Uterus (tissue), 4 donors: ENCODE data around the gene LDLRAD4. TPM values are rescaled to one million over a fixed set of nuclear protein-coding genes. Genes with fewer than 3 reads are reported as not detected.

Experiments
- DNase-seq, 2 donors: peaks; one replicate each; pipeline ENCODE4 v3.0.0-alpha.2; 2019 to 2020
- H3K27ac ChIP-seq, 2 donors: fragments of 200-600 bp; sonication (generic); 1 replicate in 1 of 2; 2 replicates in 1 of 2; pipeline ENCODE4 v1.5.1; 2016 to 2018
- H3K27me3 ChIP-seq, 2 donors: fragments of 200-600 bp; sonication (generic); one replicate each; pipeline ENCODE4 v1.5.1; 2018 to 2019; ENCODE audit warnings: control low read depth in 1 of 2
- H3K36me3 ChIP-seq, 2 donors: fragments of 200-600 bp; sonication (generic); one replicate each; pipeline ENCODE4 v1.5.1; 2019; ENCODE audit warnings: control low read depth in 1 of 2
- H3K4me1 ChIP-seq, 2 donors: fragments of 200-600 bp; sonication (generic); one replicate each; pipeline ENCODE4 v1.5.1; 2018 to 2019; ENCODE audit warnings: control low read depth in 1 of 2
- H3K4me3 ChIP-seq, 2 donors: fragments of 200-600 bp; sonication (generic); 1 replicate in 1 of 2; 2 replicates in 1 of 2; pipeline ENCODE4 v1.5.1; 2018 to 2019; ENCODE audit warnings: mild to moderate bottlenecking in 1 of 2
- H3K9me3 ChIP-seq, 2 donors: fragments of 200-600 bp; sonication (generic); one replicate each; pipeline ENCODE4 v1.5.1; 2019; ENCODE audit warnings: control low read depth in 1 of 2
- CTCF ChIP-seq, 4 experiments: fragments of 200-600 bp in 2 of 4; fragments of 450-650 bp in 2 of 4; sonication (generic) in 2 of 4; IDR thresholded peaks; one replicate each; pipeline ENCODE4 v1.5.1; 2016 to 2019; ENCODE audit warnings: antibody characterized with exemption in 4 of 4, mild to moderate bottlenecking in 2 of 4, moderate library complexity in 1 of 4
- POLR2A ChIP-seq, 2 donors: fragments of 450-650 bp; IDR thresholded peaks; one replicate each; pipeline ENCODE4 v1.6.1; 2016; ENCODE audit warnings: antibody characterized with exemption in 2 of 2, mild to moderate bottlenecking in 1 of 2, moderate library complexity in 1 of 2
- intact Hi-C: fragments of 100-400 bp; cut with DNase I; formaldehyde crosslinking; loops from one replicate; pipeline ENCODE4 v1.15.1; 2023; ENCODE audit warnings: low total_unique reads
- total RNA-seq, 4 donors: library from RNA; depleted of rRNA in 3 of 4; stranded (reverse); fragments of >200 nt in 3 of 4; gene quantifications; one replicate each; pipeline versions ENCODE4 v1.1.0 to v1.2.4, GENCODE V29; 2014 to 2023
- donor health status: DM: yes; HTN: yes; CAD: no.

LDLRAD4 gene
- total RNA-seq, 4 donors from 2014 or later: 23.8 to 82.2 (median 39.3) TPM

- H3K27me3 ChIP-seq: no peaks in the 10 kb centered on the region
- H3K9me3 ChIP-seq: no peaks in the 10 kb centered on the region
- no peaks in the 10 kb centered on the region for H3K4me1 ChIP-seq
- no peak overlapping the region for H3K27ac ChIP-seq
- no peak for TF ChIP-seq POLR2A (IDR thresholded peaks at IDR 0.05)
- TF ChIP-seq CTCF (IDR thresholded peaks at IDR 0.05): no peak
- no peak overlapping the region for H3K4me3 ChIP-seq
- H3K36me3 ChIP-seq: no peaks in the 10 kb centered on the region
- no peak for DNase-seq
- intact Hi-C loops: no loop called here
Measured at GRCh38 chr18:13369756-13370510, 151.4 kb downstream of the LDLRAD4 start.

GRCh38 chr18:13370995-13371625 lies 152.6 kb downstream of the LDLRAD4 start:
- intact Hi-C loops: no loop called here
- no peak for DNase-seq
- H3K27ac ChIP-seq: no peak overlapping the region
- TF ChIP-seq CTCF (IDR thresholded peaks at IDR 0.05) (no peak), POLR2A (IDR thresholded peaks at IDR 0.05) (no peak)
- H3K4me3 ChIP-seq: no peak overlapping the region
- H3K4me1 ChIP-seq: no peaks in the 10 kb centered on the region
- H3K36me3 ChIP-seq: no peaks in the 10 kb centered on the region
- H3K27me3 ChIP-seq: no peaks in the 10 kb centered on the region
- H3K9me3 ChIP-seq: no peaks in the 10 kb centered on the region

- no peaks in the 10 kb centered on the region for H3K27me3 ChIP-seq
- DNase-seq: no peak
- H3K9me3 ChIP-seq: no peaks in the 10 kb centered on the region
- no peaks in the 10 kb centered on the region for H3K36me3 ChIP-seq
- H3K4me1 ChIP-seq: no peaks in the 10 kb centered on the region
- H3K4me3 ChIP-seq: no peak overlapping the region
- no peak for TF ChIP-seq CTCF (IDR thresholded peaks at IDR 0.05)
- no peak for TF ChIP-seq POLR2A (IDR thresholded peaks at IDR 0.05)
- intact Hi-C loops: no loop called here
- H3K27ac ChIP-seq: no peak overlapping the region
Measured at GRCh38 chr18:13371689-13372418, 153.3 kb downstream of the LDLRAD4 start.

GRCh38 chr18:13372531-13372951 lies 154.0 kb downstream of the LDLRAD4 start:
- no peak for DNase-seq

More at GRCh38 chr18:13372531-13372951, 154.0 kb downstream of the LDLRAD4 start:
- H3K4me3 ChIP-seq: no peak overlapping the region
- no peaks in the 10 kb centered on the region for H3K4me1 ChIP-seq
- intact Hi-C loops: no loop called here
- H3K27me3 ChIP-seq: no peaks in the 10 kb centered on the region
- no peaks in the 10 kb centered on the region for H3K36me3 ChIP-seq
- no peaks in the 10 kb centered on the region for H3K9me3 ChIP-seq
- no peak overlapping the region for H3K27ac ChIP-seq
- TF ChIP-seq CTCF (IDR thresholded peaks at IDR 0.05) (no peak), POLR2A (IDR thresholded peaks at IDR 0.05) (no peak)
